ENCODE results near the gene ZBTB18.

- no peak for TF ChIP-seq CTCF (IDR thresholded peaks at IDR 0.05 in 2 of 3, conservative IDR thresholded peaks at IDR 0.05 in 1 of 3; ENCODE audit: borderline replicate concordance in 1 of 3, insufficient read depth in 1 of 3, low read depth in 2 of 3, low read length in 2 of 3)
- 0 out of 2 replicates have a peak, but pooled peaks have one; percentile 62 for TF ChIP-seq EZH2phosphoT487 (IDR thresholded peaks at IDR 0.05; ENCODE audit: borderline replicate concordance)
- no peak for TF ChIP-seq POLR2A (IDR thresholded peaks at IDR 0.05; ENCODE audit: borderline replicate concordance, extremely low read depth, insufficient read depth, insufficient read length)
- no peak for TF ChIP-seq CEBPB (IDR thresholded peaks at IDR 0.05; ENCODE audit: low read depth)
- TF ChIP-seq REST (IDR thresholded peaks at IDR 0.05; ENCODE audit: low read depth), result no peak
- TF ChIP-seq ZNF274 (IDR thresholded peaks at IDR 0.05; ENCODE audit: low read depth, low read length), result no peak
- TF ChIP-seq TCF7L2 (IDR thresholded peaks at IDR 0.05; ENCODE audit: borderline replicate concordance, extremely low read depth, insufficient read depth, insufficient read length), result no peak
- TF ChIP-seq EGR1 (IDR thresholded peaks at IDR 0.05; ENCODE audit: low read depth), result no peak
Measured at GRCh38 chr1:244092293-244092963, 41.3 kb downstream of the ZBTB18 start.

Data from HCT116 (cell line).